ENCODE results near the gene S100A7A. TPM values are rescaled to one million over a fixed set of nuclear protein-coding genes. Genes with fewer than 3 reads are reported as not detected.

Gene S100A7A
- polyA plus RNA-seq, 1 donor from 2014 or later: not detected

DNA sequence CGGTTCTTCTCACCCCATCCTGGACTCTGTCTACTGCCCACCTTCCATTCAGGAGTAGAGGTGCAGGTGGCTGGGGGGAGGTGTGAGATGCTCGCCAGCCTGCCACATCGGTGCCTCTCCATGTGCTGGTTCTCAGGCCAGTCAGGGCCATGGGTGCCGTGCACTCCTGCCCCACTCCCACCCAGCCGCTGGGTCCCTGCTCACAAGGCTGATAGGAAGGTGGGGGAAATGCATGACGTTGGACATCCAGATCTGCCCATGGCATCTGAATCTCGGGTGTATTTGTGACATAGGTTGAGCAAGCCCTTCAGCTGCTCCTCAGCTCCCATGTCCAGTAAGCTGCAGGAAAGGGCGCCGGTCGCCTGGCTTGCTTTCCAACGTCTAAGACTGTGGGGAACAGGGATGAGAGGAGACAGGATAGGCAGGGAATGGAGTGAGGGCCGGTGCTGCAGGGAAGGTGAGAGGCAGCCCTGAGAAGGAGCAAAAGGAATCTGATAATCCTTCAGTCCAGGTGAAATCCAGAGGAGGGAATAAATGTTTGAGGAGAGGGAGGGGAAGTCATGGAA is 11.8 kb downstream of the S100A7A start:
- Histone ChIP-seq H4K20me1 (ENCODE audit: insufficient read depth) (no peaks in the 10 kb centered on the region), H3K4me2 (ENCODE audit: low read length) (no peak overlapping the region), H3K4me3 (ENCODE audit: low read length) (no peak overlapping the region), H3K9me3 (ENCODE audit: low read length) (no peaks in the 10 kb centered on the region), H3K9ac (ENCODE audit: low read length) (no peak overlapping the region), H3K27ac (ENCODE audit: low read length) (no peak overlapping the region), H3F3A (ENCODE audit: insufficient read depth, low read length, poor library complexity, severe bottlenecking) (no peaks in the 10 kb centered on the region), H3K27me3 (ENCODE audit: insufficient read depth, low read depth, low read length) (peaks cover 6% of the 10 kb centered on the region), H2AFZ (ENCODE audit: low read depth, low read length) (no peak overlapping the region), H3K79me2 (replicated peaks; ENCODE audit: insufficient read depth, low read length) (no peaks in the 10 kb centered on the region), H3K36me3 (ENCODE audit: insufficient read depth, low read length) (no peaks in the 10 kb centered on the region), H3K9me2 (ENCODE audit: insufficient read depth, low read length) (no peaks in the 10 kb centered on the region)
- TF ChIP-seq RAD21 (conservative IDR thresholded peaks at IDR 0.05) (no peak), SMC3 (conservative IDR thresholded peaks at IDR 0.05; ENCODE audit: poor library complexity) (no peak), POLR2AphosphoS5 (IDR thresholded peaks at IDR 0.05) (no peak), EP300 (conservative IDR thresholded peaks at IDR 0.05; ENCODE audit: poor library complexity, severe bottlenecking) (no peak)
- TF ChIP-seq, protein P1, sequence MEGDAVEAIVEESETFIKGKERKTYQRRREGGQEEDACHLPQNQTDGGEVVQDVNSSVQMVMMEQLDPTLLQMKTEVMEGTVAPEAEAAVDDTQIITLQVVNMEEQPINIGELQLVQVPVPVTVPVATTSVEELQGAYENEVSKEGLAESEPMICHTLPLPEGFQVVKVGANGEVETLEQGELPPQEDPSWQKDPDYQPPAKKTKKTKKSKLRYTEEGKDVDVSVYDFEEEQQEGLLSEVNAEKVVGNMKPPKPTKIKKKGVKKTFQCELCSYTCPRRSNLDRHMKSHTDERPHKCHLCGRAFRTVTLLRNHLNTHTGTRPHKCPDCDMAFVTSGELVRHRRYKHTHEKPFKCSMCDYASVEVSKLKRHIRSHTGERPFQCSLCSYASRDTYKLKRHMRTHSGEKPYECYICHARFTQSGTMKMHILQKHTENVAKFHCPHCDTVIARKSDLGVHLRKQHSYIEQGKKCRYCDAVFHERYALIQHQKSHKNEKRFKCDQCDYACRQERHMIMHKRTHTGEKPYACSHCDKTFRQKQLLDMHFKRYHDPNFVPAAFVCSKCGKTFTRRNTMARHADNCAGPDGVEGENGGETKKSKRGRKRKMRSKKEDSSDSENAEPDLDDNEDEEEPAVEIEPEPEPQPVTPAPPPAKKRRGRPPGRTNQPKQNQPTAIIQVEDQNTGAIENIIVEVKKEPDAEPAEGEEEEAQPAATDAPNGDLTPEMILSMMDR (IDR thresholded peaks at IDR 0.05; ENCODE audit: poor library complexity, severe bottlenecking): no peak

DNA sequence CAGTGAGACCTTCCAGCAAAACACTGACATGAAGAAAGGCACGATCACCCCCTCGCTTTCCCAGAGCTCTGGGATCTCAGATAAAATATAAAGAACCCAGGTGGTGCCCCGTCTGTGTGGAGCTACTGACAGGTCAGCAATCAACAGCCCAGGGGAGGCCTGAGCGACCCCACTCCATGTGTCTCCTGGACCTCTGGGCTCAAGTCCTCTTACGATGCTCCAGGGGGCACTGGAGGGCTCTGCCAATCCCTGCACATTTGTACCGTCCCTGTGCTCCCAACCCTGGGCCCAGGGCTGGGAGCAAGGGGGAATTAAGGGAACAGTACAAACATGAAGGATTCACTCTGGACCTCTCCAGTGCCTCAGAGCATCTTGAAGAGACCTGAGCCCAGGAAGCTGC is 12.5 kb downstream of the S100A7A start:
- H2AFZ ChIP-seq (ENCODE audit: low read depth, low read length): no peak overlapping the region
- no peaks in the 10 kb centered on the region for H3K36me3 ChIP-seq (ENCODE audit: insufficient read depth, low read length)
- TF ChIP-seq, protein P2, sequence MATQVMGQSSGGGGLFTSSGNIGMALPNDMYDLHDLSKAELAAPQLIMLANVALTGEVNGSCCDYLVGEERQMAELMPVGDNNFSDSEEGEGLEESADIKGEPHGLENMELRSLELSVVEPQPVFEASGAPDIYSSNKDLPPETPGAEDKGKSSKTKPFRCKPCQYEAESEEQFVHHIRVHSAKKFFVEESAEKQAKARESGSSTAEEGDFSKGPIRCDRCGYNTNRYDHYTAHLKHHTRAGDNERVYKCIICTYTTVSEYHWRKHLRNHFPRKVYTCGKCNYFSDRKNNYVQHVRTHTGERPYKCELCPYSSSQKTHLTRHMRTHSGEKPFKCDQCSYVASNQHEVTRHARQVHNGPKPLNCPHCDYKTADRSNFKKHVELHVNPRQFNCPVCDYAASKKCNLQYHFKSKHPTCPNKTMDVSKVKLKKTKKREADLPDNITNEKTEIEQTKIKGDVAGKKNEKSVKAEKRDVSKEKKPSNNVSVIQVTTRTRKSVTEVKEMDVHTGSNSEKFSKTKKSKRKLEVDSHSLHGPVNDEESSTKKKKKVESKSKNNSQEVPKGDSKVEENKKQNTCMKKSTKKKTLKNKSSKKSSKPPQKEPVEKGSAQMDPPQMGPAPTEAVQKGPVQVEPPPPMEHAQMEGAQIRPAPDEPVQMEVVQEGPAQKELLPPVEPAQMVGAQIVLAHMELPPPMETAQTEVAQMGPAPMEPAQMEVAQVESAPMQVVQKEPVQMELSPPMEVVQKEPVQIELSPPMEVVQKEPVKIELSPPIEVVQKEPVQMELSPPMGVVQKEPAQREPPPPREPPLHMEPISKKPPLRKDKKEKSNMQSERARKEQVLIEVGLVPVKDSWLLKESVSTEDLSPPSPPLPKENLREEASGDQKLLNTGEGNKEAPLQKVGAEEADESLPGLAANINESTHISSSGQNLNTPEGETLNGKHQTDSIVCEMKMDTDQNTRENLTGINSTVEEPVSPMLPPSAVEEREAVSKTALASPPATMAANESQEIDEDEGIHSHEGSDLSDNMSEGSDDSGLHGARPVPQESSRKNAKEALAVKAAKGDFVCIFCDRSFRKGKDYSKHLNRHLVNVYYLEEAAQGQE (IDR thresholded peaks at IDR 0.05; ENCODE audit: borderline replicate concordance): no peak
- no peak for TF ChIP-seq EP300 (conservative IDR thresholded peaks at IDR 0.05; ENCODE audit: poor library complexity, severe bottlenecking)
- TF ChIP-seq MXI1 (conservative IDR thresholded peaks at IDR 0.05; ENCODE audit: poor library complexity, severe bottlenecking): no peak
- no peak for TF ChIP-seq RAD21 (conservative IDR thresholded peaks at IDR 0.05)
- no peak for TF ChIP-seq POLR2AphosphoS5 (IDR thresholded peaks at IDR 0.05)
- TF ChIP-seq, protein P1 (IDR thresholded peaks at IDR 0.05; ENCODE audit: poor library complexity, severe bottlenecking): no peak
- no peak for TF ChIP-seq SMC3 (conservative IDR thresholded peaks at IDR 0.05; ENCODE audit: poor library complexity)
- no peak for TF ChIP-seq TAF1 (IDR thresholded peaks at IDR 0.05; ENCODE audit: low read depth)
- TF ChIP-seq EZH2 (IDR thresholded peaks at IDR 0.05; ENCODE audit: borderline replicate concordance, insufficient read depth, low read length, poor library complexity, severe bottlenecking): no peak
- H3K4me2 ChIP-seq (ENCODE audit: low read length): no peak overlapping the region
- H3K9me2 ChIP-seq (ENCODE audit: insufficient read depth, low read length): no peaks in the 10 kb centered on the region
- no peaks in the 10 kb centered on the region for H3F3A ChIP-seq (ENCODE audit: insufficient read depth, low read length, poor library complexity, severe bottlenecking)
- no peak overlapping the region for H3K9ac ChIP-seq (ENCODE audit: low read length)
- no peaks in the 10 kb centered on the region for H3K9me3 ChIP-seq (ENCODE audit: low read length)
- H3K4me3 ChIP-seq (ENCODE audit: low read length): no peak overlapping the region
- no peak overlapping the region for H3K27ac ChIP-seq (ENCODE audit: low read length)
- no peaks in the 10 kb centered on the region for H4K20me1 ChIP-seq (ENCODE audit: insufficient read depth)
- H3K79me2 ChIP-seq (replicated peaks; ENCODE audit: insufficient read depth, low read length): no peaks in the 10 kb centered on the region
- H3K27me3 ChIP-seq (ENCODE audit: insufficient read depth, low read depth, low read length): peaks cover 6% of the 10 kb centered on the region
